ENCODE data around the gene PSEN1. TPM values are rescaled to one million over a fixed set of nuclear protein-coding genes. Genes with fewer than 3 reads are reported as not detected.

The PSEN1 gene
- total and polyA plus RNA-seq, 2 of the 8 experiments (the other 6 are each of a cell fraction or from before 2014, with no cell fraction given): 10.1 to 38.7 TPM

DNA sequence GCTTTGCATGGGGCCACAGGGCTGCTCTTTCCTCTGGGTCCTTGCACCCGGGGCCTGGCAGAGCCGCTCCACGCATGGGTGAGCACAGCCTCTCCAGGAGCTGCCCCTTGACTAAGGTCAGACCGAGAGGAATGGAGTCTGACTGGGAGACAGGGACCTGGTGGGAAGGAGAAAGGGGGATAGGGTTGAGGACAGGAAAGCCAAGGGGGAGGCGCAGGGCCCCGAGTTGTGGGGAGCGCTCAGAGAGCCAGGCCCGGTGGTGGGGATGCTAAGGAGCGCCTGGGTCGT lies 117.0 kb downstream of the PSEN1 start (continued):
- TF ChIP-seq SP4 (IDR thresholded peaks at IDR 0.05; ENCODE audit: low read length) (no peak), POLR2A (IDR thresholded peaks at IDR 0.05; ENCODE audit: control extremely low read depth in 1 of 2, low read depth in 2 of 2, low read length in 2 of 2) (no peak), NANOG (IDR thresholded peaks at IDR 0.05; ENCODE audit: insufficient read depth, low read depth, low read length, poor library complexity, severe bottlenecking) (no peak)

Data from H1 (cell line).